ENCODE measurements around the gene IGF2R.

Gene IGF2R

DNA sequence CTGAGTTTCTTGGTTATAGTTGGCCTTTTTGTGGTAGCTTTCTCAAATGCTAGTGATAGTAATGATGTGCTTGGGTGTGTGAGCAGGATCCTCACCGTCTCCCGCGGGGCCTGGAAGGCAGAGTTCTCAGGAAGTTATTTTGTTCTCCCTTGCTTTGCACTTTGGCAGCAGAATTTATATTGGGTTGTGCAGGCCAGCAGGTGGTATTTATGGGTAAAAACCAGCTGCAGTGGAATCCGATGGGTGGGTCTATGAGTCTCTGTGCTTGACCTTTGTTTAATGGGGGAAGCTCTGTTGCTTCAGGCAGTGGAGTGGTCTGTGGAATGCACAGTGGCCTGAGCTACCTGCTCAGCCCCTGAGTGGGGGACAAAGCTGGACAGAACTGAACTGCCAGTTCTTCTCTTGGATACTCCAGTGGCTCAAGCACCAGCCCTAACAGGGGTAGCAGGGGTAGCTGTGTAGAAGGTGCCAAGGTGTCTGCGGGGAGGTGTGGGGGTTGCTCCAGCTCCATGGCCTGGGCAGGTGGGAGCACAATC is 27.3 kb downstream of the IGF2R start:
- no peak for ATAC-seq (ENCODE audit: insufficient read depth, low read depth)
- Histone ChIP-seq H3K4me3 (ENCODE audit: low read depth in 1 of 2, low read length in 2 of 2) (no peak overlapping the region), H4K20me1 (ENCODE audit: insufficient read depth, low read length) (peaks cover 43% of the 10 kb centered on the region), H3K9ac (ENCODE audit: low read depth, low read length) (0 out of 2 replicates have a peak overlapping the region, but pooled peaks have one; percentile 0), H3K9me3 (ENCODE audit: insufficient read depth, low read length, severe bottlenecking) (no peaks in the 10 kb centered on the region), H3K36me3 (ENCODE audit: insufficient read depth, low read length) (peaks cover 65% of the 10 kb centered on the region), H3K4me1 (ENCODE audit: insufficient read depth, low read length) (peaks cover 75% of the 10 kb centered on the region), H3K79me2 (ENCODE audit: insufficient read depth, low read length) (peaks cover 100% of the 10 kb centered on the region), H3K27ac (ENCODE audit: low read length) (peak overlapping the region; percentile 68), H3K27me3 (ENCODE audit: insufficient read depth, low read length, poor library complexity) (no peaks in the 10 kb centered on the region), H2AFZ (ENCODE audit: low read depth, low read length) (no peak overlapping the region), H3K4me2 (ENCODE audit: insufficient read depth, low read length) (0 out of 2 replicates have a peak overlapping the region, but pooled peaks have one; percentile 22)
- TF ChIP-seq, protein P1, sequence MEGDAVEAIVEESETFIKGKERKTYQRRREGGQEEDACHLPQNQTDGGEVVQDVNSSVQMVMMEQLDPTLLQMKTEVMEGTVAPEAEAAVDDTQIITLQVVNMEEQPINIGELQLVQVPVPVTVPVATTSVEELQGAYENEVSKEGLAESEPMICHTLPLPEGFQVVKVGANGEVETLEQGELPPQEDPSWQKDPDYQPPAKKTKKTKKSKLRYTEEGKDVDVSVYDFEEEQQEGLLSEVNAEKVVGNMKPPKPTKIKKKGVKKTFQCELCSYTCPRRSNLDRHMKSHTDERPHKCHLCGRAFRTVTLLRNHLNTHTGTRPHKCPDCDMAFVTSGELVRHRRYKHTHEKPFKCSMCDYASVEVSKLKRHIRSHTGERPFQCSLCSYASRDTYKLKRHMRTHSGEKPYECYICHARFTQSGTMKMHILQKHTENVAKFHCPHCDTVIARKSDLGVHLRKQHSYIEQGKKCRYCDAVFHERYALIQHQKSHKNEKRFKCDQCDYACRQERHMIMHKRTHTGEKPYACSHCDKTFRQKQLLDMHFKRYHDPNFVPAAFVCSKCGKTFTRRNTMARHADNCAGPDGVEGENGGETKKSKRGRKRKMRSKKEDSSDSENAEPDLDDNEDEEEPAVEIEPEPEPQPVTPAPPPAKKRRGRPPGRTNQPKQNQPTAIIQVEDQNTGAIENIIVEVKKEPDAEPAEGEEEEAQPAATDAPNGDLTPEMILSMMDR (IDR thresholded peaks at IDR 0.05; ENCODE audit: borderline replicate concordance, extremely low read depth, low read length, poor library complexity, severe bottlenecking) = no peak
- no peak for TF ChIP-seq EZH2 (IDR thresholded peaks at IDR 0.05; ENCODE audit: borderline replicate concordance, low read depth, low read length, severe bottlenecking)
- no peak for DNase-seq

DNA sequence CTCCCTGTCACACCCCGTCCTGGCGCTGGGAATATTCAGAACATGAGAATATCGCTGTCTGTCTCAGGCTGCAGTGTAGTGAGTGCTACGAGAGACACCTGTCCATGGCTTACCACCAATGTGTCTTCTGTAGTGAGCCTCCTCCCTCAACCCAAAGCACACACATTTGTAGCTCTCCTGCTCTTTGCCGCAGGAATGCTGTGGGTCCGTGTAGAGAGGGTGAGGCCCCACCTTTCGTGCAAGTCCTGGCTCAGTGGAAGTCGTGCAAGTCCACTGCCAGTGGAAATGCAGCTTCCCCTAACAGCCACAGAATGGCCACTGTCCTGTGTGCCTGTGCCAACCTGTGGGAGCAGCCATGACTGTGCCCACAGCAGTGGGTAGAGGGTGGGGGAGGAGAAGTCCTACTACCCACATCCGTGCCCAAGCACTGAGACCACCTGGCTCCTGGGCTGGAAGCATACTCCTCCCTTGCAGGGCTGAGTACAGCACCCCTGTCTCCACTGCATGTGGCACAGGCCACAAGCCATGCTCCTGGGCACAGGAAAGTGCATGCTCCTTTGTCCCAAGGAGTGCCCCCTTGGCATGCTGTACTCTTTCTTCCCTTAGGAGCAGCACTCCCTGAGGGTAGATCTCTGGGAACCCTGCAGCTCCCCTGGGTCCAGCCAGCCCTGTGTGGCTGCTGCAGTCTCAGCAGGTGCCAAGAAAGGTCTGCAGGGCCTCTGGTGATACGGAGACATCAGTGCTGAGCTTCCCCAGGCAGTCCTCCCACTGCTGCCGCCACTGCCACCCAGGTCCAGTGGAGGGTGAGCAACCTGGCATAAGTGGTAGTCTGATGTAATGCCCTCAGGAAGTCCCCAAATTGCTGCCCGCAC is 28.0 kb downstream of the IGF2R start:
- no peaks in the 10 kb centered on the region for H3K27me3 ChIP-seq (ENCODE audit: insufficient read depth, low read length, poor library complexity)
- H3K9ac ChIP-seq (ENCODE audit: low read depth, low read length) = 0 out of 2 replicates have a peak overlapping the region, but pooled peaks have one; percentile 0
- no peak overlapping the region for H2AFZ ChIP-seq (ENCODE audit: low read depth, low read length)
- H4K20me1 ChIP-seq (ENCODE audit: insufficient read depth, low read length) = peaks cover 39% of the 10 kb centered on the region
- peak overlapping the region; percentile 22; the same call in 1 of the 2 replicates for H3K4me2 ChIP-seq (ENCODE audit: insufficient read depth, low read length)
- DNase-seq (peak; percentile 65), ATAC-seq (ENCODE audit: insufficient read depth, low read depth) (peak; percentile 61)
- TF ChIP-seq, protein P1 (IDR thresholded peaks at IDR 0.05; ENCODE audit: borderline replicate concordance, extremely low read depth, low read length, poor library complexity, severe bottlenecking) = no peak
- TF ChIP-seq EZH2 (IDR thresholded peaks at IDR 0.05; ENCODE audit: borderline replicate concordance, low read depth, low read length, severe bottlenecking) = no peak
- peak overlapping the region; percentile 68 for H3K27ac ChIP-seq (ENCODE audit: low read length)
- peaks cover 63% of the 10 kb centered on the region for H3K36me3 ChIP-seq (ENCODE audit: insufficient read depth, low read length)
- peaks cover 75% of the 10 kb centered on the region for H3K4me1 ChIP-seq (ENCODE audit: insufficient read depth, low read length)
- H3K9me3 ChIP-seq (ENCODE audit: insufficient read depth, low read length, severe bottlenecking) = no peaks in the 10 kb centered on the region
- H3K79me2 ChIP-seq (ENCODE audit: insufficient read depth, low read length) = peaks cover 100% of the 10 kb centered on the region
- H3K4me3 ChIP-seq (ENCODE audit: low read depth in 1 of 2, low read length in 2 of 2) = no peak overlapping the region

DNA sequence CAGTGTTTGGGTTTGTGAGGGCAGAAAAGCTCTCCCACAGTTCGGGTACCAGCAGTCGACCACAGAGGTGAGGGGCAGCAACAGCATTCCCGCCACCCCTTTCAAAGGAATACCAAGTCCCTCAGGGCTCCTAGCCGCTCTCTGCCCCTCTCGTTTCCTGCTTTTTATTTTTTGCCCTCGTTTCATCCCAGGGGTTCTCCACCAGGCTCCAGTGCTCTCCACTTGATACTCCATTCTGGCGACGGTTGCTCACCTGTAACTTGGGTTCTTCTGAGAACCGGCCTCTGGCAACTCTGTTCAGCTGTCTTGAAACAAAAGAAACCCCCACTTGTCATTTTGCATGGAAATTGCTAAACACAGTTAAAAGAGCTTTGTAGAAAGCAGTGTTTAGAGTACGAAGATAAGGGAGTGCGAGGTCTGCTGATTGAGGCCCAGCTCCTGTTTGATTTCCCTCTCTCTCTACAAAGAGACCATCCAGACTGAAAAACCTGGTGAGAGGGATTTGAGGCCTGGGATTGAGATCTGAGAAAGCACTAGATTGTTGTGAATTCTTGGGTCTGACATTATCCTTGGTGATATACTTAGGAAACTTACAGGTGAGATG is 28.7 kb downstream of the IGF2R start:
- DNase-seq (no peak), ATAC-seq (ENCODE audit: insufficient read depth, low read depth) (no peak)
- no peak for TF ChIP-seq EZH2 (IDR thresholded peaks at IDR 0.05; ENCODE audit: borderline replicate concordance, low read depth, low read length, severe bottlenecking)
- TF ChIP-seq, protein P1 (IDR thresholded peaks at IDR 0.05; ENCODE audit: borderline replicate concordance, extremely low read depth, low read length, poor library complexity, severe bottlenecking) = no peak
- no peak overlapping the region for H2AFZ ChIP-seq (ENCODE audit: low read depth, low read length)
- H3K27me3 ChIP-seq (ENCODE audit: insufficient read depth, low read length, poor library complexity) = no peaks in the 10 kb centered on the region
- peak overlapping the region; percentile 68 for H3K27ac ChIP-seq (ENCODE audit: low read length)
- no peaks in the 10 kb centered on the region for H3K9me3 ChIP-seq (ENCODE audit: insufficient read depth, low read length, severe bottlenecking)
- H3K36me3 ChIP-seq (ENCODE audit: insufficient read depth, low read length) = peaks cover 59% of the 10 kb centered on the region
- H3K9ac ChIP-seq (ENCODE audit: low read depth, low read length) = no peak overlapping the region
- H3K4me1 ChIP-seq (ENCODE audit: insufficient read depth, low read length) = peaks cover 75% of the 10 kb centered on the region
- peaks cover 43% of the 10 kb centered on the region for H4K20me1 ChIP-seq (ENCODE audit: insufficient read depth, low read length)
- H3K4me2 ChIP-seq (ENCODE audit: insufficient read depth, low read length) = peak overlapping the region; percentile 22; the same call in 1 of the 2 replicates
- no peak overlapping the region for H3K4me3 ChIP-seq (ENCODE audit: low read depth in 1 of 2, low read length in 2 of 2)
- H3K79me2 ChIP-seq (ENCODE audit: insufficient read depth, low read length) = peaks cover 100% of the 10 kb centered on the region
